Heart left ventricle (tissue), 13 donors: ENCODE measurements around the gene IPO5.

ENCODE experiments used
- POLR2A ChIP-seq, 2 donors: fragments of 450-650 bp; IDR thresholded peaks; one replicate each; pipeline ENCODE4 v1.6.1; 2017; ENCODE audit warnings: antibody characterized with exemption in 2 of 2, mild to moderate bottlenecking in 2 of 2, moderate library complexity in 2 of 2
- TF ChIP-seq, protein P1 (sequence below), 12 donors: fragments of 200-600 bp; sonication (generic) in 4 of 12; IDR thresholded peaks; one replicate each; pipeline versions ENCODE4 v1.5.0 to v1.8.0; 2018 to 2022; ENCODE audit warnings: antibody characterized with exemption in 12 of 12, mild to moderate bottlenecking in 5 of 12
- donor health status: ischemic (EF 13 %, LVEDD 7.1; RV severe dilation, severe dysfunction).
- donor health status: DM: no; HTN: yes; CAD: no.
- donor health status: DM: no; HTN: no; CAD: no.
- donor health status: ischemic (EF 25% LVEDD 6.9; RV normal size, moderate dysfunction).
- donor health status: ischemic (EF 25% LVEDD 5.7; RV mildly dilated, moderate dysfunction).
- donor health status: ischemic (EF 35%, LVEDD 5.7; RV mildly dilated, moderate dysfunction).
- donor health status: nonischemic (EF 11% LVEDD 7.7; RV severe dilation, severe dysfunction).
- donor health status: DM: yes; HTN: yes; CAD: no.
- donor health status: PGD.
- donor health status: ischemic (EF 29% LVEDD 5.4; RV normal size, mild dysfunction).
- donor health status: nonischemic (EF 23%, LVEDD 6.1; RV moderate dilation, normal function).

- TF ChIP-seq, protein P1, sequence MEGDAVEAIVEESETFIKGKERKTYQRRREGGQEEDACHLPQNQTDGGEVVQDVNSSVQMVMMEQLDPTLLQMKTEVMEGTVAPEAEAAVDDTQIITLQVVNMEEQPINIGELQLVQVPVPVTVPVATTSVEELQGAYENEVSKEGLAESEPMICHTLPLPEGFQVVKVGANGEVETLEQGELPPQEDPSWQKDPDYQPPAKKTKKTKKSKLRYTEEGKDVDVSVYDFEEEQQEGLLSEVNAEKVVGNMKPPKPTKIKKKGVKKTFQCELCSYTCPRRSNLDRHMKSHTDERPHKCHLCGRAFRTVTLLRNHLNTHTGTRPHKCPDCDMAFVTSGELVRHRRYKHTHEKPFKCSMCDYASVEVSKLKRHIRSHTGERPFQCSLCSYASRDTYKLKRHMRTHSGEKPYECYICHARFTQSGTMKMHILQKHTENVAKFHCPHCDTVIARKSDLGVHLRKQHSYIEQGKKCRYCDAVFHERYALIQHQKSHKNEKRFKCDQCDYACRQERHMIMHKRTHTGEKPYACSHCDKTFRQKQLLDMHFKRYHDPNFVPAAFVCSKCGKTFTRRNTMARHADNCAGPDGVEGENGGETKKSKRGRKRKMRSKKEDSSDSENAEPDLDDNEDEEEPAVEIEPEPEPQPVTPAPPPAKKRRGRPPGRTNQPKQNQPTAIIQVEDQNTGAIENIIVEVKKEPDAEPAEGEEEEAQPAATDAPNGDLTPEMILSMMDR (IDR thresholded peaks at IDR 0.05) = no peak
- TF ChIP-seq POLR2A (IDR thresholded peaks at IDR 0.05) = no peak
Observed at GRCh38 chr13:98020271-98020670, 66.8 kb downstream of the IPO5 start.
